Smooth muscle cell (in vitro differentiated cells): ENCODE data around the gene IL4. TPM values are rescaled to one million over a fixed set of nuclear protein-coding genes. Genes with fewer than 3 reads are reported as not detected.

ENCODE experiments used
- DNase-seq: peaks from one replicate; lab custom pipeline; 2025; ENCODE audit not compliant: unreplicated experiment; lab: John Stamatoyannopoulos, UW
- H2AFZ ChIP-seq: fragments of 200-600 bp; sonication (generic); 2 replicates; pipeline ENCODE4 v1.6.0; 2016; ENCODE audit warnings: antibody characterized with exemption, low read depth, mild to moderate bottlenecking
- H3F3A ChIP-seq: fragments of 200-600 bp; sonication (generic); 2 replicates; pipeline ENCODE4 v1.6.0; 2017; ENCODE audit warnings: antibody characterized with exemption, low read depth
- H3K27ac ChIP-seq: fragments of 200-600 bp; sonication (generic); 2 replicates; pipeline ENCODE4 v1.5.1; 2016; ENCODE audit warnings: low read depth, mild to moderate bottlenecking
- H3K27me3 ChIP-seq: fragments of 200-600 bp; sonication (generic); 2 replicates; pipeline ENCODE4 v1.6.1; 2016; ENCODE audit warnings: low read depth, mild to moderate bottlenecking
- H3K36me3 ChIP-seq: fragments of 200-600 bp; sonication (generic); 2 replicates; pipeline ENCODE4 v1.5.1; 2016; ENCODE audit warnings: low read depth
- H3K4me1 ChIP-seq: fragments of 200-600 bp; sonication (generic); 2 replicates; pipeline ENCODE4 v1.5.1; 2016; ENCODE audit warnings: low read depth
- H3K4me2 ChIP-seq: fragments of 200-600 bp; sonication (generic); 2 replicates; pipeline ENCODE4 v1.6.0; 2016; ENCODE audit warnings: mild to moderate bottlenecking
- H3K4me3 ChIP-seq: fragments of 200-600 bp; sonication (generic); 2 replicates; pipeline ENCODE4 v1.5.1; 2016; ENCODE audit warnings: mild to moderate bottlenecking
- H3K79me2 ChIP-seq: fragments of 200-600 bp; sonication (generic); 2 replicates; pipeline ENCODE4 v1.6.0; 2016; ENCODE audit warnings: low read depth, mild to moderate bottlenecking
- H3K9ac ChIP-seq: fragments of 200-600 bp; sonication (generic); 2 replicates; pipeline ENCODE4 v1.6.0; 2016; ENCODE audit warnings: low read depth
- H3K9me3 ChIP-seq: fragments of 200-600 bp; sonication (generic); replicated peaks from 2 replicates; pipeline ENCODE4 v1.5.1; 2016; ENCODE audit warnings: low read depth
- H4K20me1 ChIP-seq: fragments of 200-600 bp; sonication (generic); 2 replicates; pipeline ENCODE4 v1.6.0; 2016; ENCODE audit warnings: low read depth
- CTCF ChIP-seq: fragments of 200-600 bp; sonication (generic); IDR thresholded peaks from 2 replicates; pipeline ENCODE4 v1.5.1; 2017; ENCODE audit warnings: borderline replicate concordance, mild to moderate bottlenecking, antibody characterized with exemption; ENCODE audit not compliant: insufficient read depth, poor library complexity, severe bottlenecking
- WGBS: methylation state at CpG from one replicate; pipeline ENCODE4 v1.1.7; 2016; ENCODE audit warnings: low lambda C conversion rate; 5-methylcytosine and 5-hydroxymethylcytosine counted together
- polyA plus RNA-seq: library from polyadenylated mRNA; unstranded; fragments of >200 nt; fragmentation: Nextera tagmentation; extraction: Ambion mirVana; gene quantifications from 2 replicates; pipeline ENCODE4 v1.2.1, GENCODE V29; 2016
- total RNA-seq: library from RNA; depleted of rRNA; stranded (reverse); fragments of >200 nt; gene quantifications from 2 replicates; pipeline ENCODE4 v1.2.3, GENCODE V29; 2014

Gene IL4
- total and polyA plus RNA-seq, 2 experiments from 2014 or later = not detected

GRCh38 chr5:132679717-132680380 is 6.1 kb downstream of the IL4 start:
- DNase-seq = no peak
- H3K4me1 ChIP-seq = peaks cover 2% of the 10 kb centered on the region
- H3K79me2 ChIP-seq = no peaks in the 10 kb centered on the region
- no peak overlapping the region for H2AFZ ChIP-seq
- no peak overlapping the region for H3K4me2 ChIP-seq
- H3K9ac ChIP-seq = no peak overlapping the region
- no peaks in the 10 kb centered on the region for H4K20me1 ChIP-seq
- H3F3A ChIP-seq = no peaks in the 10 kb centered on the region
- no peaks in the 10 kb centered on the region for H3K27me3 ChIP-seq
- 94% methylated on average over 15 of the region's 15 CpGs for WGBS
- TF ChIP-seq CTCF = no peak
- H3K27ac ChIP-seq = no peak overlapping the region
- no peaks in the 10 kb centered on the region for H3K36me3 ChIP-seq
- H3K4me3 ChIP-seq = no peak overlapping the region
- no peaks in the 10 kb centered on the region for H3K9me3 ChIP-seq

- WGBS = 96% methylated on average over 8 of the region's 8 CpGs
- no peak overlapping the region for H3K9ac ChIP-seq
- no peaks in the 10 kb centered on the region for H3K4me1 ChIP-seq
- no peaks in the 10 kb centered on the region for H3K79me2 ChIP-seq
- no peak for TF ChIP-seq CTCF
- H4K20me1 ChIP-seq = no peaks in the 10 kb centered on the region
- no peak overlapping the region for H2AFZ ChIP-seq
- no peak overlapping the region for H3K4me2 ChIP-seq
- no peaks in the 10 kb centered on the region for H3K36me3 ChIP-seq
- H3K27me3 ChIP-seq = no peaks in the 10 kb centered on the region
- no peaks in the 10 kb centered on the region for H3K9me3 ChIP-seq
- no peak overlapping the region for H3K4me3 ChIP-seq
- no peaks in the 10 kb centered on the region for H3F3A ChIP-seq
- no peak overlapping the region for H3K27ac ChIP-seq
- no peak for DNase-seq
Measured at GRCh38 chr5:132680780-132681475, 7.1 kb downstream of the IL4 start.

- H3F3A ChIP-seq = no peaks in the 10 kb centered on the region
- no peak overlapping the region for H3K27ac ChIP-seq
- H4K20me1 ChIP-seq = no peaks in the 10 kb centered on the region
- H3K4me2 ChIP-seq = no peak overlapping the region
- no peaks in the 10 kb centered on the region for H3K9me3 ChIP-seq
- no peaks in the 10 kb centered on the region for H3K36me3 ChIP-seq
- no peak overlapping the region for H3K9ac ChIP-seq
- no peaks in the 10 kb centered on the region for H3K27me3 ChIP-seq
- WGBS = 98% methylated on average over 2 of the region's 2 CpGs
- H3K4me3 ChIP-seq = no peak overlapping the region
- no peak overlapping the region for H2AFZ ChIP-seq
- H3K79me2 ChIP-seq = no peaks in the 10 kb centered on the region
- no peaks in the 10 kb centered on the region for H3K4me1 ChIP-seq
- DNase-seq = no peak
- TF ChIP-seq CTCF = no peak
Measured at GRCh38 chr5:132681476-132681831, 7.7 kb downstream of the IL4 start.

- Histone ChIP-seq H3K27ac (no peak overlapping the region), H3K27me3 (no peaks in the 10 kb centered on the region), H3K79me2 (no peaks in the 10 kb centered on the region), H3K4me1 (no peaks in the 10 kb centered on the region), H3K4me2 (no peak overlapping the region), H3F3A (no peaks in the 10 kb centered on the region), H4K20me1 (no peaks in the 10 kb centered on the region), H3K9ac (no peak overlapping the region), H3K4me3 (no peak overlapping the region), H3K36me3 (no peaks in the 10 kb centered on the region), H3K9me3 (no peaks in the 10 kb centered on the region), H2AFZ (no peak overlapping the region)
- TF ChIP-seq CTCF = no peak
- DNase-seq = no peak
- WGBS = 95% methylated on average over 4 of the region's 4 CpGs
Measured at GRCh38 chr5:132681983-132682382, 8.2 kb downstream of the IL4 start.
